HG03025 (cell line): Measurements from ENCODE around the gene PHF20.
"Not testable (repeated sequence)": the region's sequence is repeated elsewhere in the genome, so short reads cannot be mapped to it uniquely, and the experiment has no call there.

Source experiments
- ATAC-seq: cut with Tn5 transposase; IDR thresholded peaks from one replicate; pipeline ENCODE4 v1.9.1; 2021; ENCODE audit warnings: mild to moderate bottlenecking, moderate library complexity; ENCODE audit not compliant: unreplicated experiment, low FRiP score

PHF20 gene

DNA sequence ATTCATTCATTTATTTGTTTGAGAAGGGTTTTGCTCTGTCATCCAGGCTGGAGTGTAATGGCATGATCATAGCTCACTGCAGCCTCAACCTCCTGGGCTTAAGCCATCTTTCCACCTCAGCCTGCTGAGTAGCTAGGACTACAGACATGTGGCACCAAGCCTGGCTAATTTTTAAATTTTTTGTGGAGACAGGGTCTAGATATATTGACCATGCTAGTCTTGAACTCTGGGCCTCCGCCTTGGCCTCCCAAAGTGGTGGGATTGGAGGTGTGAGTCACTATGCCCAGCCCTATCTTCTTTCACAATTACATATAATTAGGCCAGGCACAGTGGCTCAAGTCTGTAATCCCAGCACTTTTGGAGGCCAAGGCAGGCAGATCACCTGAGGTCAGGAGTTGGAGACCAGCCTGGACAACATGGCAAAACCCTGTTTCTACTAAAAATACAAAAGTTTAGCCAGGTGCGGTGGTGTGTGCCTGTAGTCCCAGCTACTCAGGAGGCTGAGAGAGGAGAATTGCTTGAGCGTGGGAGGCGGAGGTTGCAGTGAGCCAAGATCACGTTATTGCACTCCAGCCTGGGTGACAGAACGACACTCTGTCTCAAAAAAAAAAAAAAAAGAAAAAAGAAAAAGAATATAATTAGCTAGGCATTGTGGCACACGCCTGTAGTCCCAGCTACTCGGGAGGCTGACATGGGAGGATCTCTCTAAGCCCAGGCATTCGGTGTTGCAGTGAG lies 110.8 kb downstream of the PHF20 start:
- ATAC-seq, result not testable (repeated sequence)

GRCh38 chr20:35883336-35883777 lies 111.5 kb downstream of the PHF20 start:
- ATAC-seq, result no peak

DNA sequence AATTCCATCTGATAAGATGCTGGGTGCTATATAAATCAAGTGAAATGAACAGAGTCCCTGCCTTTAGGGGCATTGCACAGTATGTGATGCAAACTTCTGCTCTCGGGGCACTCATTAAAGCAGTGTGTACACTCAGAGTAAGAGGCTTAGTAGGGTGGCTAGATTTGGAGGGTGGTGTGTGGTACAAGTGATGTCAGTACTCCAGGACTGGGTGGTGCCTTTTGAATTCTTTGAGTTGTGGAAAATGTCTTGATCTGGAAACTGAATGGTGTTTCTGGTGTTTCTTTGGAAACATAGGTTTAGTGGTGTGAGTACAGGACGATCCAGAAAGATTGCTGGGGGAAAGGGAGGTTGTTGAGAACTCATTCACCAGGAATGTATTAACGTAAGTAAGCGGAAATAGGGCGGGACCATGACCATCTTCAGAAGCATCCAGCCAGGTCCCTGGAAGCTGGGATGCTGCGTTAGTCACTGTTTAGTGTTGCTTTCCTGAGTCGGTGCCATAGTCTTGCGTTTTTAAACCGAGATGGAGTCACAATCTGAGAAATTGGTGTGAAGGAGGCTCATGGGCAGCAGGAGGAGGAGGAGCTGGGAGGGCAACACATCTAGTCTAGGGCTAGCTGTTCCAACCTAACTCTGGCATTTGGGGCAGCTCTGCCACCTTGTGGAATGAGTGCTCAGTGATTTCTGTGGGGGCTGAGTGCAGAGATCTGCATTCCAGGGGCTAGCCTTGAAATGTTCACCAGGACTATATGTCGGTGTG lies 112.1 kb downstream of the PHF20 start:
- no peak for ATAC-seq

DNA sequence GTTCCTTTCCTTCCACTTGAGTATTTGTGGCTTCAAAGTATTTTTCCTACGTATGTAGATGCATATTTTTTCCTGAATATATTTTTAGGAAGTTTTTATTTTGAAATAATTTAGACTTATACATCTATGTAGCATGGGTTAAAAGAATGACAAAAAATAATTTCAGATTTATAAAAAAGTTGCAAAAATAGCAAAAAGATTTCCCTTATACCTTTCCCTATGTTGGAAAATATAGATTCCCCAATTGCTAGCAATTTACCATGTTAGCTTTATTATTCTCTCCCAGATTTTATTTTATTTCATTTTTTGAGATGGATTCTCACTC lies 112.7 kb downstream of the PHF20 start:
- ATAC-seq, result no peak

- ATAC-seq, result no peak
Measured at GRCh38 chr20:35885212-35885611, 113.4 kb downstream of the PHF20 start.

DNA sequence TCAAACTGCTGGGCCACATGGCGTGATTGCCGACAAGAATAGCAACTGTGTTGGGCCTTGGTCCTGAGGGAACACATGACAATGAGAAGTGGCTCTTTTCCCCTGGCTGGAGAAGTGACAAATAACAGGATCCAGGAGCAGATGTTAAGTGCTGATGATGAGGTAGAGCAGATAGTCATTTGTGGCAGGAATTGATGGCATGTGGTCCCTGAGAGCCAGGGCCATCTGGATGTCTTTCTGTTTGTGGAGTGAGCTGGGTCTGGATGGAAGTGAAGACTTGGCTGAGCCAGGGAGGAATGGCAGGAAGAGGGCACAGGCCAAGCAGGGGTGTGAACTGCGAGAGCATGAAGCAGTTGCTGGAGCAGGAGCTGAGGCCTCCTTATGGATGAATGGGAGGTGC lies 114.7 kb downstream of the PHF20 start:
- ATAC-seq, result no peak

DNA sequence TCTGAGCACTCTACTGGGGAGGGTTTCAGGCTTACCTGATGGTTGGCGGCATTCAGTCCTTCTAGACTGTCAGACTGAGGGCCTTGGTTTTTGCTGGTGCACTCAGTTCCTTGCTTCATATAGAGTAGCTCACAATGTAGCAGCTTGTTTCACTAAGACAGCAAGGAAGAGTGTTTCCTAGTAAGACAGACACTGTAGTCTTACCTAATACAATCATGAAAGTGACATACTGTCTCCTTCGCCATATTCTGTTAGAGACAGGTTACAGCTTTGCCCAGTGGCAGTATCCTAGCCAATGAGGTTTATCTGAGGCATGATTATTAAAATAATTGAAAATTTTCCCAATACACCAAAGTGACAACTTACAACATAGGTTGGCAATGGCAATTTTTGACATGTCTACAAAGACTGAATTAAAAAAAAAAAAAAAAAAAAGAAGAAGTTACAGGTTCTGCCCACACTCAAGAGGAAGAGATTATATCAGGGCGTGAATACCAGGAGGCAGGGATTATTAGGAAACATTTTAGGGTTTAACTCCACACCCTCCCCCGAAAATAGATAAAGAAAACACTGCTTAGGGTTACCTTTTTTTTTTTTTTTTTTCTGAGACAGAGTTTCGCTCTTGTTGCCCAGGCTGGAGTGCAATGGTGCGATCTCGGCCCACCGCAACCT lies 115.7 kb downstream of the PHF20 start:
- ATAC-seq, result no peak

DNA sequence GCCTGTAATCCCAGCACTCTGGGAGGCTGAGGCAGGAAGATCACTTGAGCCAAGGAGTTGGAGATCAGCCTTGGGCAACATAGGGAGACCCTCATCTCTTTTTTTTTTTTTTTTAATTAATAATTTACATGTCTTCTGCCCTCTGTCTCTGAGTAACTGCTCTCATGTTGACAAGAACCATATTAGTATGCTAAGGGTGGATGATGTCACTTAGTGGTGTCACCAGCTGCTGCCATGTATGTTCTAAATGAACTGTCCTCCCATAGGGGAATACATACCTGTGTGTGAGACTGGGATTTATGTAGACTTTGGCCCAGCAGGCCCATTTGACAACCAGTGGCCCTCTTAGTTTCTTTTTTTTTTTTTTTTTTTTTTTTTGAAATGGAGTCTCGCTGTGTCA lies 116.8 kb downstream of the PHF20 start:
- ATAC-seq, result no peak

GRCh38 chr20:35891375-35891774 lies 119.6 kb downstream of the PHF20 start:
- ATAC-seq, result no peak

GRCh38 chr20:35892871-35893270 lies 121.1 kb downstream of the PHF20 start:
- ATAC-seq, result no peak

- no peak for ATAC-seq
Measured at GRCh38 chr20:35893942-35894341, 122.1 kb downstream of the PHF20 start.

DNA sequence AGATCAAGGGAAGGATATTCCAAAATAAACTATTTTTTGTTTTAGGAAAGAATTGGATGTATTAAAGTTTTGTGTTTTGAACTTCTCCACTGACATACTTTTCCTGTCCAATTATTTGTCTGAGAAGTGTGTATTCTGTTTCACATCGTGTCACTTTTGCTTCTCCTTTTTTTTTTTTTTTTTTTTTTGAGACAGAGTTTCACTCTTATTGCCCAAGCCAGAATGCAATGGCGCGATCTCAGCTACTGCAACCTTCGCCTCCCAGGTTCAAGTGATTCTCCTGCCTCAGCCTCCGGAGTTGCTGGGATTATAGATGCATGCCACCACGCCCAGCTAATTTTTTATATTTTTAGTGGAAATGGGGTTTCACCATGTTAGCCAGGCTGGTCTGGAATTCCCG lies 123.7 kb downstream of the PHF20 start:
- not testable (repeated sequence) for ATAC-seq

DNA sequence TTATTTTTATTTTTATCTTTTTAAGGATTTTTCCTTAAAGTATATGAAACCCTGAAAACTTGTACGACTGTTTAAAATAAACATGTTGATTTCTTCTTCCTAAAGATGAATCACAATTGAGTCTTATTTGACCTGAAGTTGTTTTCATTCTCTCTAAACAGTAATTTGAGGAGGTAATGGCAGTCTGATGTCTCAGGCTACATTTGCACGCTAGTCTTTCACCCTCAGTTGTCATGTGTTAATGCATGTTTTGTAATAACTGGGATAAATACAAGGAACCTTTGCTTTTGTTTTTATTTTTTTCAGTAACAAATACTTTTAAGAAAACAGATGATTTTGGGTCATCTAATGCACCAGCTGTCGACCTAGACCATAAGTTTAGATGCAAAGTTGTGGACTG lies 127.2 kb downstream of the PHF20 start:
- no peak for ATAC-seq

GRCh38 chr20:35901230-35901629 lies 129.4 kb downstream of the PHF20 start:
- not testable (repeated sequence) for ATAC-seq

- ATAC-seq, result no peak
Measured at GRCh38 chr20:35901678-35902544, 130.1 kb downstream of the PHF20 start.

GRCh38 chr20:35902545-35902941 lies 130.7 kb downstream of the PHF20 start:
- ATAC-seq, result no peak

DNA sequence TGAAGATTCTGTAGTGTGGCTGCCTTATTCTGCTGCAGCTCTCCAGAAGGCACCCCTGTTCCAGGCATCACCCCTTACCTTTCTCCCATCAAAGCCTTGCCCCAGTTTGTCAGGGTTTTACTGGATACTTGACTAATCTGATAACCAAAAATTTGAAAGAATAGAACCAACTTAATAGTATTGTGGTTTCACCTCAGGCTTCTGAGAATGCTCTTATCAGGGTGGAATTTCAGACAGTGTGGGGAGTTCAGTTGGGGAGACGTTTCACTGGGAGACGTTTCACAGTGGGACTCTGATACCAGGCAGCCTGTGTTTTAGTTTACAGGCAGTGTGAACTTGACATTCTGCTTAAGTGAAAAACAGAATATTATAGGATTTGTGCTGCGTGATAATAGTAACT lies 132.0 kb downstream of the PHF20 start:
- ATAC-seq, result no peak

DNA sequence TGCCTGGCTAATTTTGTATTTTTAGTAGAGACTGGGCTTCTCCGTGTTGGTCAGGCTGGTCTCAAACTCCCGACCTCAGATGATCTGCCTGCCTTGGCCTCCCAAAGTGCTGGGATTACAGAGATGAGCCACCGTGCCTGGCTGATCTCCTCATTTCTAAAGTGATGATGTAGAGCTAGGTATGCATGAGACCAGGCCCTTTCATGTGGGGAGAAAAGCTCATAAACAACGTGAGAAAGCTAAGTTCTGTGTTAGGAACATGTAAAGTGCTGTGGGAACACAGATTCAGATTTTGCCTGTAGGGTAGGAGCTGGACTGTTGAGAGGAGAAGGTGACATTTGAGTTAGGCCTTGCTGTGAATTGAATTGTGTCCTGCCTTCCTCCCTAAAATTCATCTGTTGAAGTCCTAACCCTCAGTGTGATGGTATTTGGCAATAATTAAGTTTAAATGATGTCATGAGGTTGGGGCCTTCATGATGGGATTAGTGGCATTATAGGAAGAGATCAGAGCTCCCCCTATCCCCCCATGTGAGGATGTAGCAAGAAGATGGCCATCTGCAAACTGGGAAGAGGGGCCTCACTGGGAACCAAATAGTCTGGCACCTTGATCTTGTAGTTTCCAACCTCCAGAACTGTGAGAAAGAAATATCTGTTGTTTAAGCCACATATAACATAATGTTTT lies 133.3 kb downstream of the PHF20 start:
- ATAC-seq, result no peak

GRCh38 chr20:35907017-35907701 lies 135.3 kb downstream of the PHF20 start:
- no peak for ATAC-seq
